PFSK-1 (cell line): Measurements from ENCODE around the gene FGF11.

Experiments used
- FOXP2 ChIP-seq: optimal IDR thresholded peaks from 2 replicates; pipeline ENCODE3; 2011; ENCODE audit warnings: borderline replicate concordance, control low read depth, inconsistent platforms; ENCODE audit not compliant: insufficient read depth; ENCODE audit errors: extremely low read length, extremely low read depth
- POLR2AphosphoS5 ChIP-seq: IDR thresholded peaks from 2 replicates; pipeline ENCODE4 v1.6.1; 2012; ENCODE audit warnings: low read depth, mild to moderate bottlenecking, control low read depth, low read length, moderate library complexity
- SIN3A ChIP-seq: IDR thresholded peaks from 2 replicates; pipeline ENCODE4 v1.6.1; 2012; ENCODE audit warnings: mild to moderate bottlenecking, low read length, moderate library complexity, borderline replicate concordance; ENCODE audit not compliant: insufficient read depth
- TAF1 ChIP-seq: IDR thresholded peaks from 2 replicates; pipeline ENCODE4 v1.6.1; 2012; ENCODE audit warnings: low read length, control low read depth, borderline replicate concordance; ENCODE audit not compliant: insufficient read depth
- TF ChIP-seq, protein P1 (sequence below), 2 experiments: IDR thresholded peaks; 2 replicates each; pipeline versions ENCODE4 v1.6.1 to v1.8.0; 2011 to 2012; ENCODE audit warnings: low read depth in 2 of 2, low read length in 2 of 2, control low read depth in 1 of 2, inconsistent platforms in 1 of 2, mild to moderate bottlenecking in 1 of 2, moderate library complexity in 1 of 2; ENCODE audit not compliant: insufficient read depth in 1 of 2

FGF11 gene

DNA sequence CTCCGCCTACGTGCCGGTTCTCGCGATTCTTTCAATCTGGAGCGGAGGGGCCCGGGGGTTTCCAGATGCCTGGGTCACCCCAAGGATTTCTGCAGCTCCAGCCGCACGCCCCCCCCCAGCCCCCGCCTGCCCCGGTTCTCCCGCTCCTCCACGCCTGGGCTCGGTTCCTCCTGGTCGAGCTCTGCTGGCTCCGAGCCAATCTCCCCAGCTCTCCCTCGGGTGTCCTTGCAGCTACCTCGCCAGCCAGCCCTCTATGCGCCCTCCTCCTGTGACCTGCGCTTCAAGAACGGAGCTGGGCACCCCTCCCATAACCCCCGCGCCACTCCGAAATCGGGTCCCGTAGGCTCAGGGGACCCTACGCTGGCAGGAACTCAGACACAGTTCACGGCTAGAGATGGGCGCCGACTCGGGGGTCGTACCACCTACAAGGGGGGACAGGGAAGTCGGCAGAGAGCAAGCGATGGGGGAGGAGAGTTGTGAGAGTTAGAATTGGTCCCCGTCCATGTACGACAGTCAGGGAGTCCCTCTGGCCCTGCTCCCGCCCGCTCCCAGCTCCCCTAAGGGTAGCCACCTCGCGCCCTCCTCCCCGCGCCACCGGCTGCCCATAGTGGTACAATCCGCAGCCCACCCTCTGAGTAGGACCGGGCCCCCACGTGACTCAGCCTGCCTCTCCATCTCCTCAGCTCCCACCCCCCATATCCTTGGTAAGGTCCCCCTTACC is 961 bp downstream of the FGF11 start:
- TF ChIP-seq SIN3A (no peak), FOXP2 (peak; percentile 16)

DNA sequence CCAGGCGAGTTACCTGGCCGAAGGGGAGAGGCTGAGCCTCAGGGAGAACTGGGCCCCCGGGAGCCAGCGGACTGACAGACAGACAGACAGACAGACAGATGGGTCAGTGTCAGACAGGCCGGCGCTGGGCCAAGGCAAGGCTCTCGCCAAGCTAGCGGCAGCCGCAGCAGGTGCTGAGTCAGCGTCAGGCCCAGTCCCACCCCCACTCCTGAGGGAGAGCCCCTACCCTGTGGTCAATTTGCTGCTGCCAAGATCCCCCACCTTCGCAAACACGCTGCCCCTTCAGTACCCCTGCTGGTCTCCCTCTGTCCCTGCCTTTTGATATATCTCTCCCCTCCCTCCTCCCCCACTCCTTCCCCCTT is 1.5 kb downstream of the FGF11 start:
- no peak for TF ChIP-seq SIN3A
- TF ChIP-seq TAF1, result no peak
- no peak for TF ChIP-seq POLR2AphosphoS5
- TF ChIP-seq, protein P1, sequence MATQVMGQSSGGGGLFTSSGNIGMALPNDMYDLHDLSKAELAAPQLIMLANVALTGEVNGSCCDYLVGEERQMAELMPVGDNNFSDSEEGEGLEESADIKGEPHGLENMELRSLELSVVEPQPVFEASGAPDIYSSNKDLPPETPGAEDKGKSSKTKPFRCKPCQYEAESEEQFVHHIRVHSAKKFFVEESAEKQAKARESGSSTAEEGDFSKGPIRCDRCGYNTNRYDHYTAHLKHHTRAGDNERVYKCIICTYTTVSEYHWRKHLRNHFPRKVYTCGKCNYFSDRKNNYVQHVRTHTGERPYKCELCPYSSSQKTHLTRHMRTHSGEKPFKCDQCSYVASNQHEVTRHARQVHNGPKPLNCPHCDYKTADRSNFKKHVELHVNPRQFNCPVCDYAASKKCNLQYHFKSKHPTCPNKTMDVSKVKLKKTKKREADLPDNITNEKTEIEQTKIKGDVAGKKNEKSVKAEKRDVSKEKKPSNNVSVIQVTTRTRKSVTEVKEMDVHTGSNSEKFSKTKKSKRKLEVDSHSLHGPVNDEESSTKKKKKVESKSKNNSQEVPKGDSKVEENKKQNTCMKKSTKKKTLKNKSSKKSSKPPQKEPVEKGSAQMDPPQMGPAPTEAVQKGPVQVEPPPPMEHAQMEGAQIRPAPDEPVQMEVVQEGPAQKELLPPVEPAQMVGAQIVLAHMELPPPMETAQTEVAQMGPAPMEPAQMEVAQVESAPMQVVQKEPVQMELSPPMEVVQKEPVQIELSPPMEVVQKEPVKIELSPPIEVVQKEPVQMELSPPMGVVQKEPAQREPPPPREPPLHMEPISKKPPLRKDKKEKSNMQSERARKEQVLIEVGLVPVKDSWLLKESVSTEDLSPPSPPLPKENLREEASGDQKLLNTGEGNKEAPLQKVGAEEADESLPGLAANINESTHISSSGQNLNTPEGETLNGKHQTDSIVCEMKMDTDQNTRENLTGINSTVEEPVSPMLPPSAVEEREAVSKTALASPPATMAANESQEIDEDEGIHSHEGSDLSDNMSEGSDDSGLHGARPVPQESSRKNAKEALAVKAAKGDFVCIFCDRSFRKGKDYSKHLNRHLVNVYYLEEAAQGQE (IDR thresholded peaks at IDR 0.05; ENCODE audit: insufficient read depth in 1 of 2, low read depth in 2 of 2, low read length in 2 of 2), result no peak
- TF ChIP-seq FOXP2, result no peak

DNA sequence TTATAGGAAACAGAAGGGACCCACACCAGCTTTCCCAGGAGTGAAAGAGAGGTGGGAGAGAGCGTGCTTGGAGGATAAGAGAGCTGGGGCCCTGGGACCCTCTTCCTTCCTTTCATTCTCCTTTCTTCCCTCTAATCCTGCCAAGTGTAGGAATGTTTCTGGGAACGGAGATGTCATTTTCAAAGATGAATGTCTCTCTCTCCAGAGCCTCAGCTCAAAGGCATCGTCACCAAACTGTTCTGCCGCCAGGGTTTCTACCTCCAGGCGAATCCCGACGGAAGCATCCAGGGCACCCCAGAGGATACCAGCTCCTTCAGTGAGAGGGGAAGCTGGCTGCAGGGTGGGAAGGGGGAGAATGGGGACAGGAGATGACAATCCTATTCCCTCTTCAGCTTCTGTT is 2.0 kb downstream of the FGF11 start:
- TF ChIP-seq TAF1 (no peak), POLR2AphosphoS5 (no peak), FOXP2 (no peak), SIN3A (no peak)
- TF ChIP-seq, protein P1 (IDR thresholded peaks at IDR 0.05; ENCODE audit: insufficient read depth in 1 of 2, low read depth in 2 of 2, low read length in 2 of 2), result no peak

DNA sequence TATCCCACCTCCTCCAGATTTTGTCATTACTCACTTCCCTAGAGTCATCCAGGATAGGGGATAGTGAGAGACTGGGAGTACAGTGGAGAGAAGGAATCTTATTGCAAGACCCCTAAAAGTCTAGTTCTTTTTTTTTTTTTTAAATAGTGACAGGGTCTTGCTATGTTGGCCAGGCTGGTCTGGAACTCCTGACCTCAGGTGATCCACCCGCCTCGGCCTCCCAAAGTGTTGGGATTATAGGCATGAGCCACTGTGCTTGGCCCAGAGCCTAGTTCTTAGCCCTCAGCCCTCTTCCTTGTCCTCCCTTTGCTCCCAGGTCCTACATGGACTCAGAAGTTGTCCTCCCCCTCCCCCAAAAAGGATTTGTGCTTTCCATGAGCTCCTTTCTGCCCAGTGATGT is 2.8 kb downstream of the FGF11 start:
- TF ChIP-seq TAF1 (no peak), FOXP2 (no peak), POLR2AphosphoS5 (no peak), SIN3A (no peak)
- TF ChIP-seq, protein P1 (IDR thresholded peaks at IDR 0.05; ENCODE audit: insufficient read depth in 1 of 2, low read depth in 2 of 2, low read length in 2 of 2), result no peak

DNA sequence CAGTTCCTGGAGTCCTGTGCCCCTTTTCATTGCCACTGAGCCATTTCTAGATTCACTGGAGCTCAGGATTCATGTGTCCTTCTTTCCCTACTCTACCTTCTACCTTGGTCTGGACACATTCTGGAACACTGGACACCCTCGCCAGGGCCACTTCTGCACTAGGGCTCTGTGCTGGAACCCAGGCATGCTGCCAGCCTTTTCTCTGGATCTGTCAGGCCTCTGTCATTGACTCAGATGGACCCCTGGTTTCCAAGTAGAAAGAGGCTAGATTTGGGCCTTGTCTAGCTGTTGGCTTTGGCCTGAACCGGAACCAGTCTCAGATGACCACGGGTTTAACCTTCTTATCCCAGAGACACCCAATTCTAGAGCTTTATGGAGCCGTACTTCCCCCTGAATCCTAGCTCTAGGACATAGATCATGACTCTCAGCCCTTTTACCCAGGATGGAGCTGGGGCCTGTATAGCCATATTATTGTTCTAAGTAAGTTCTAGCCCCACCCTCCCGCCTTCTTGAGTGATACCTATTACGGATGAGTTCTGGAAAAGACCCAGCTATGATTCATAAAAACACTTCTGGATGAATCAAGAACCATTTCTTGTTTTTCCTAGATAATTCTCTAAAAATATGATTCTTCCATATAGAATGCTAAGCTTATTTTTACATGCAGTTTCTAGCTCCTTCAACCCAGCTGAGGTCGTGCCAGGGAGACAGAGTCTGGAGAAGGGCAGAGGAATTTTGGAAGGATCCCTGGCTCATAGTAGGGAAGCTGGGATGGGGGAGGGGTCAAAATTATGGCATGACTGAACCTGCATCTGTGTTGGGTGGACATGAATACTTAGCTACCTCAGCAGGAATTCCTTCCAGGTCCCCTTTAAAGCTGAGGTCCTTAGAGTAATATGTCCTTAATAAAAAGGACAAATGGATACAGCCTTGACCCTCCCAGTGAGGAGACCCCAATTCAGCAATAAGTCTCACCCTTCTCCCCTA is 4.5 kb downstream of the FGF11 start:
- no peak for TF ChIP-seq FOXP2
- no peak for TF ChIP-seq TAF1
- TF ChIP-seq SIN3A, result no peak
- no peak for TF ChIP-seq POLR2AphosphoS5
- TF ChIP-seq, protein P1 (IDR thresholded peaks at IDR 0.05; ENCODE audit: insufficient read depth in 1 of 2, low read depth in 2 of 2, low read length in 2 of 2), result no peak
